GM12878 (cell line): Measurements from ENCODE around the gene DCTN2. TPM values are rescaled to one million over a fixed set of nuclear protein-coding genes. Genes with fewer than 3 reads are reported as not detected.

Experiments used
- ATAC-seq: fragments of 200-7000 bp; cut with Tn5 transposase; 3 replicates; pipeline ENCODE4 v1.9.1; 2020; ENCODE audit warnings: mild to moderate bottlenecking, moderate library complexity
- BruUV-seq: library from RNA; stranded (reverse); fragments of 400-500 nt; replicated peaks from 2 replicates; lab custom pipeline; 2021; lab: Mats Ljungman, UMichigan
- CTCF ChIA-PET: fragments of 300-600 bp; sonication (Branson Sonifier 250); formaldehyde crosslinking; extraction: SDS; loops from one replicate; lab custom pipeline; 2021; ENCODE audit warnings: inconsistent platforms; lab: Yijun Ruan, JAX
- POLR2A ChIA-PET: fragments of 350-600 bp; formaldehyde crosslinking; extraction: SDS; loops from one replicate; lab custom pipeline; 2021; ENCODE audit warnings: inconsistent platforms; lab: Charles Lee
- RAD21 ChIA-PET: fragments of 300-600 bp; sonication (Branson Sonifier 250); formaldehyde crosslinking; loops from one replicate; lab custom pipeline; 2023; ENCODE audit warnings: antibody characterized with exemption; ENCODE audit not compliant: unreplicated experiment; lab: Charles Lee
- SMC1A ChIA-PET: fragments of 300-600 bp; sonication (Branson Sonifier 250); formaldehyde crosslinking; loops from one replicate; lab custom pipeline; 2023; ENCODE audit not compliant: unreplicated experiment, uncharacterized antibody; lab: Charles Lee
- DNase-seq: peaks from one replicate; pipeline ENCODE4 v3.0.0-alpha.2; 2011; ENCODE audit warnings: low read depth, low spot score
- FAIRE-seq: peaks from 3 replicates; lab custom pipeline; 2011; peaks lifted over from hg19 to GRCh38; lab: Jason Lieb, UNC
- H2AFZ ChIP-seq: 2 replicates; pipeline ENCODE4 v1.6.0; 2011; ENCODE audit warnings: low read depth, low read length, control low read depth; ENCODE audit not compliant: control insufficient read depth
- H3K27ac ChIP-seq: 2 replicates; pipeline ENCODE4 v1.5.1; 2011; ENCODE audit warnings: control low read depth; ENCODE audit not compliant: control insufficient read depth, insufficient read depth
- H3K27me3 ChIP-seq, 2 experiments: replicated peaks in 1 of 2; 2 replicates each; pipeline versions ENCODE4 v1.6.0 to v1.6.1; 2011; ENCODE audit warnings: low read length in 1 of 2; ENCODE audit not compliant: control insufficient read depth in 2 of 2, insufficient read depth in 2 of 2
- H3K36me3 ChIP-seq, 2 experiments: 2 replicates each; pipeline ENCODE4 v1.5.1; 2011; ENCODE audit warnings: low read length in 1 of 2; ENCODE audit not compliant: control insufficient read depth in 2 of 2, insufficient read depth in 2 of 2
- H3K4me1 ChIP-seq: 2 replicates; pipeline ENCODE4 v1.6.1; 2011; ENCODE audit warnings: mild to moderate bottlenecking, low read length, moderate library complexity, mixed read lengths; ENCODE audit not compliant: control insufficient read depth, insufficient read depth
- H3K4me2 ChIP-seq: 2 replicates; pipeline ENCODE4 v1.6.0; 2011; ENCODE audit warnings: control low read depth; ENCODE audit not compliant: control insufficient read depth, insufficient read depth
- H3K4me3 ChIP-seq: fragments of 200-600 bp; sonication (generic); 2 replicates; pipeline ENCODE4 v1.5.1; 2016
- H3K79me2 ChIP-seq: 2 replicates; pipeline ENCODE4 v1.6.0; 2011; ENCODE audit warnings: low read length; ENCODE audit not compliant: control insufficient read depth, insufficient read depth
- H3K9ac ChIP-seq: 2 replicates; pipeline ENCODE4 v1.8.0; 2011; ENCODE audit warnings: low read length, control low read depth, mixed read lengths; ENCODE audit not compliant: control insufficient read depth, insufficient read depth
- H3K9me3 ChIP-seq: replicated peaks from 3 replicates; pipeline ENCODE4 v1.5.1; 2011; ENCODE audit warnings: mild to moderate bottlenecking, low read length; ENCODE audit not compliant: control insufficient read depth, insufficient read depth
- H4K20me1 ChIP-seq: 2 replicates; pipeline ENCODE4 v1.6.0; 2011; ENCODE audit not compliant: control insufficient read depth, insufficient read depth
- CHD1 ChIP-seq: IDR thresholded peaks from 2 replicates; pipeline ENCODE4 v1.6.1; 2012; ENCODE audit warnings: low read depth, low read length, improper control_type of control experiment
- E2F8 ChIP-seq: fragments of 450-650 bp; IDR thresholded peaks from 2 replicates; pipeline ENCODE4 v1.6.1; 2018; ENCODE audit warnings: mild to moderate bottlenecking, low read depth, moderate library complexity; ENCODE audit not compliant: partially characterized antibody
- HSF1 ChIP-seq: fragments of 150-350 bp; IDR thresholded peaks from 2 replicates; pipeline ENCODE4 v1.6.1; 2014; ENCODE audit warnings: mild to moderate bottlenecking, low read depth, low read length
- IKZF1 ChIP-seq: fragments of 450-650 bp; conservative IDR thresholded peaks from 2 replicates; pipeline ENCODE4 v1.6.1; 2017; ENCODE audit warnings: antibody characterized with exemption, mild to moderate bottlenecking
- IRF3 ChIP-seq: fragments of 450-650 bp; IDR thresholded peaks from 2 replicates; pipeline ENCODE4 v1.6.1; 2014; ENCODE audit warnings: mild to moderate bottlenecking
- IRF4 ChIP-seq: IDR thresholded peaks from 2 replicates; pipeline ENCODE4 v1.6.1; 2011; ENCODE audit warnings: low read depth, low read length
- JUNB ChIP-seq: IDR thresholded peaks from 2 replicates; pipeline ENCODE4 v1.6.1; 2016; ENCODE audit warnings: antibody characterized with exemption, mild to moderate bottlenecking
- MAX ChIP-seq: IDR thresholded peaks from 2 replicates; pipeline ENCODE4 v1.6.1; 2012; ENCODE audit warnings: low read depth, low read length, improper control_type of control experiment
- MEF2B ChIP-seq: fragments of 450-650 bp; IDR thresholded peaks from 2 replicates; pipeline ENCODE4 v1.6.1; 2018; ENCODE audit warnings: mild to moderate bottlenecking, moderate library complexity; ENCODE audit not compliant: partially characterized antibody, poor library complexity, severe bottlenecking
- MTA3 ChIP-seq: IDR thresholded peaks from 2 replicates; pipeline ENCODE4 v1.6.1; 2012; ENCODE audit warnings: low read length, inconsistent platforms, borderline replicate concordance
- NFYB ChIP-seq: IDR thresholded peaks from 2 replicates; pipeline ENCODE4 v1.6.1; 2011; ENCODE audit warnings: low read depth, mild to moderate bottlenecking, low read length, improper control_type of control experiment, moderate library complexity; ENCODE audit not compliant: insufficient read depth
- POLR2A ChIP-seq: IDR thresholded peaks from 2 replicates; pipeline ENCODE4 v1.6.1; 2011; ENCODE audit warnings: low read depth, mild to moderate bottlenecking, low read length
- POLR2AphosphoS2 ChIP-seq: IDR thresholded peaks from 2 replicates; pipeline ENCODE4 v1.6.1; 2011; ENCODE audit warnings: low read depth, mild to moderate bottlenecking, low read length, improper control_type of control experiment, moderate library complexity
- SMAD5 ChIP-seq: IDR thresholded peaks from 2 replicates; pipeline ENCODE4 v1.6.1; 2016; ENCODE audit warnings: antibody characterized with exemption, low read depth
- TCF12 ChIP-seq: IDR thresholded peaks from 2 replicates; pipeline ENCODE4 v1.6.1; 2011; ENCODE audit warnings: low read depth, mild to moderate bottlenecking, low read length
- USF1 ChIP-seq: IDR thresholded peaks from 2 replicates; pipeline ENCODE4 v1.6.1; 2011; ENCODE audit warnings: borderline replicate concordance, low read depth, mild to moderate bottlenecking, moderate library complexity, mixed read lengths, low read length; ENCODE audit not compliant: insufficient read depth; ENCODE audit errors: extremely low read length
- ZBED1 ChIP-seq: IDR thresholded peaks from 2 replicates; pipeline ENCODE4 v1.6.1; 2016; ENCODE audit warnings: borderline replicate concordance
- ZNF217 ChIP-seq: fragments of 450-650 bp; IDR thresholded peaks from 2 replicates; pipeline ENCODE4 v1.6.1; 2017; ENCODE audit warnings: antibody characterized with exemption, mild to moderate bottlenecking
- WGBS: methylation state at CpG from one replicate; pipeline ENCODE4 v1.1.6; 2016; ENCODE audit warnings: low lambda C conversion rate; ENCODE audit not compliant: insufficient replicate concordance, insufficient coverage; ENCODE audit errors: missing lambda C conversion rate; 5-methylcytosine and 5-hydroxymethylcytosine counted together
- in situ Hi-C: fragments of 300-500 bp; cut with MboI; formaldehyde crosslinking; loops from 9 replicates; pipeline ENCODE4 v1.14.3; 2018; ENCODE audit warnings: mixed read lengths
- intact Hi-C: fragments of 100-400 bp; cut with micrococcal nuclease; formaldehyde crosslinking; loops from one replicate; pipeline ENCODE4 v1.14.2; 2022; ENCODE audit not compliant: unreplicated experiment
- polyA plus RNA-seq, 11 experiments: library from polyadenylated mRNA; depleted of rRNA in 4 of 11; unstranded in 6 of 11; stranded (reverse) in 5 of 11; fragments of >200 nt; fragmentation: Nextera tagmentation in 4 of 11; fragmentation: Illumina TruSeq in 1 of 11; extraction: Ambion mirVana in 4 of 11; extraction: Trizol in 1 of 11; gene quantifications; 1 replicate in 1 of 11; 2 replicates in 10 of 11; pipeline versions ENCODE4 v1.2.1 to v1.2.3, GENCODE V29; 2011 to 2016; ENCODE audit warnings: inconsistent platforms in 2 of 11, missing spikeins in 2 of 11, low read depth in 1 of 11
- total RNA-seq, 4 experiments: library from RNA; depleted of rRNA in 3 of 4; stranded (reverse); fragments of >200 nt in 3 of 4; fragmentation: Illumina TruSeq in 1 of 4; extraction: Trizol in 1 of 4; gene quantifications; 2 replicates each; pipeline versions ENCODE4 v1.2.1 to v1.2.3, GENCODE V29; 2013 to 2021

The DCTN2 gene
- total and polyA plus RNA-seq, 10 of the 15 experiments (the other 5 are each of a cell fraction or from before 2014, with no cell fraction given) = 32.3 to 171 (median 100) TPM

GRCh38 chr12:57515934-57516541, 31.0 kb downstream of the DCTN2 start:
- no peak for DNase-seq
- 92% methylated on average over 11 of the region's 11 CpGs for whole genome bisulfite sequencing
- FAIRE-seq = no peak
- H3K9me3 ChIP-seq = no peaks in the 10 kb centered on the region
- peaks cover under 1% of the 10 kb centered on the region for H3K4me1 ChIP-seq
- POLR2A ChIA-PET = interaction anchor here (0.9 kb wide), 1 partner anchor 35 kb away, joined by 4 read pairs; no protein-coding TSS in a partner anchor
- intact Hi-C loops = no loop called here
- CTCF ChIA-PET = interaction anchor here (1.3 to 4.0 kb wide), 4 partner anchors 8 to 57 kb away, joined by 3 to 13 read pairs (median 4); no protein-coding TSS in a partner anchor
- RAD21 ChIA-PET = no interaction called here
- no peak overlapping the region for H2AFZ ChIP-seq
- peaks cover 27% of the 10 kb centered on the region for H3K79me2 ChIP-seq
- peaks cover 33 to 45% of the 10 kb centered on the region in 2 experiments for H3K36me3 ChIP-seq
- BruUV-seq = TSS peak; percentile 45
- H3K9ac ChIP-seq = no peak overlapping the region
- SMC1A ChIA-PET = interaction anchor here (1.7 to 2.2 kb wide), 2 partner anchors 19 to 22 kb away, joined by 3 to 6 read pairs; no protein-coding TSS in a partner anchor
- H3K27me3 ChIP-seq = no peaks in the 10 kb centered on the region
- H4K20me1 ChIP-seq = peaks cover 4% of the 10 kb centered on the region; the same call in 1 of the 2 replicates
- H3K4me3 ChIP-seq = no peak overlapping the region
- no peak overlapping the region for H3K4me2 ChIP-seq
- ATAC-seq = no peak
- H3K27ac ChIP-seq = no peak overlapping the region
- in situ Hi-C loops = no loop called here
- TF ChIP-seq TCF12 (no peak), POLR2A (peak; percentile 28; the same call in 1 of the 2 replicates), JUNB (no peak), E2F8 (no peak), IRF4 (no peak), IKZF1 (no peak), ZBED1 (0 out of 2 replicates have a peak, but pooled peaks have one; percentile 36), IRF3 (no peak), MAX (no peak), MTA3 (no peak), NFYB (no peak), ZNF217 (no peak), POLR2AphosphoS2 (peak; percentile 58; the same call in 1 of the 2 replicates), USF1 (no peak), HSF1 (no peak), SMAD5 (no peak), CHD1 (no peak), MEF2B (no peak)
